Islet precursor cell (in vitro differentiated cells): ENCODE measurements around the gene IFT25.
"Not testable (repeated sequence)": the region's sequence is repeated elsewhere in the genome, so short reads cannot be mapped to it uniquely, and the experiment has no call there.

ENCODE experiments used
- DNase-seq: peaks from one replicate; pipeline ENCODE4 v3.0.0-alpha.2; 2018

IFT25 gene

GRCh38 chr1:53945433-53946251 is at the start of gene IFT25:
Gene IFT25 (minus strand): TSS chr1:53945699. CDS start chr1:53940082, 5,617 bp downstream.
- DNase-seq, result peak; percentile 98

DNA sequence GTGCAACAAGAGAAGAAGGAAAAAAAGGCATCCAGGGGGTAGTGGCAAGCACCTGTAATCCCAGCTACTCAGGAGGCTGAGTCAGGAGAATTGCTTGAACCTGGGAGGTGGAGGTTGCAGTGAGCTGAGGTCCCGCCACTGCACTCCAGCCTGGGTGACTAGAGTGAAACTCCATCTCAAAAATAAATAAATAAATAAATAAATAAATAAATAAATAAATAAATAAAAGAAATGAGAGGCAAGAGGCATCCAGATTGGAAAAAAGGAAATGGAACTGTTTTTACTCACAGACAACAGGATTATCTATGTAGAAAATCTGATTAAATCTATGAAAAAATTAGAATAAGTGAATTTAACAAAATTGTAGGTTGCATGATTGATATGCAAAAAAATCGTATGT is 49.0 kb upstream of the IFT25 start:
- not testable (repeated sequence) for DNase-seq

DNA sequence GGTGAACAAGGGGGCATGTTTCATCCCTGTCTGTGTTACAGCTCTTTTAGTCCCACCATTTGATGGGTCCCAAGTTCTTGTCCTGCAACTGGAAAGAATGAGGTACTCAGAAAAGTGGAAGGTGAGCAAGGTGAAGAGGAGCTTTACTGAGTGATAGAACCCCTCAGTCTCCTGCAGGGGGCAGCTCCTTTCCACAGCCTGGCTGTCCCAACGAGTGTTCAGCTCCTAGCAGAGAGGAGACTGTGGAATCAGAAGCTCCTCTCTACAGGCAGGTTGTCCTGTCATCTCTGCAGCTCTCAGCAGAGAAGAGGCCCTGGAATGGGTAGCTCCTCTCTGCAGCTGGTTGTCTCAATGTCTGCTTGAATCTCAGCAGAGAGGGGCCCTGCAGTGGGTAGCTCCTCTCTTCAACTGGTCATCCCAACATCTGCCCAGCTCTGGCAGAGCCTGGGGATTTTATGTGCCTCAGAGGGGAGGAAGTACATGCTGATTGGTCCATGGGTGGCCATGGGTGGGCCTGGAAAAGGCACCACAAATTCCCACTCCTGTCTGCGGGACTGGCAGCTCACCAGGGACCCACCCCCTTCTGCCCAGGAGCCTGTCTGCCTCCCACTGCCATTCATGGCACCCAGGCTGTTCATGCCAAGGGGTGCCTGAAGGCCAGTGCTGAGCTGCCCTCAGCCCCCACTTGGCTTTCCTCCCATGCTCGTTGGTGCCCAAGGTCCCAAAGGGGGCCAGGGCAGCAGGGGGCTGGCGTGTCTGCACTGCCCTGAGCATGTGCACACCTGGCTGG is 46.8 kb upstream of the IFT25 start:
- peak; percentile 67 for DNase-seq

- no peak for DNase-seq
Measured at GRCh38 chr1:53987880-53988279, 42.4 kb upstream of the IFT25 start.

GRCh38 chr1:53986458-53986857 is 41.0 kb upstream of the IFT25 start:
- DNase-seq, result no peak

GRCh38 chr1:53984726-53985125 is 39.2 kb upstream of the IFT25 start:
- DNase-seq, result no peak

- no peak for DNase-seq
Measured at GRCh38 chr1:53982763-53983104, 37.2 kb upstream of the IFT25 start.

DNA sequence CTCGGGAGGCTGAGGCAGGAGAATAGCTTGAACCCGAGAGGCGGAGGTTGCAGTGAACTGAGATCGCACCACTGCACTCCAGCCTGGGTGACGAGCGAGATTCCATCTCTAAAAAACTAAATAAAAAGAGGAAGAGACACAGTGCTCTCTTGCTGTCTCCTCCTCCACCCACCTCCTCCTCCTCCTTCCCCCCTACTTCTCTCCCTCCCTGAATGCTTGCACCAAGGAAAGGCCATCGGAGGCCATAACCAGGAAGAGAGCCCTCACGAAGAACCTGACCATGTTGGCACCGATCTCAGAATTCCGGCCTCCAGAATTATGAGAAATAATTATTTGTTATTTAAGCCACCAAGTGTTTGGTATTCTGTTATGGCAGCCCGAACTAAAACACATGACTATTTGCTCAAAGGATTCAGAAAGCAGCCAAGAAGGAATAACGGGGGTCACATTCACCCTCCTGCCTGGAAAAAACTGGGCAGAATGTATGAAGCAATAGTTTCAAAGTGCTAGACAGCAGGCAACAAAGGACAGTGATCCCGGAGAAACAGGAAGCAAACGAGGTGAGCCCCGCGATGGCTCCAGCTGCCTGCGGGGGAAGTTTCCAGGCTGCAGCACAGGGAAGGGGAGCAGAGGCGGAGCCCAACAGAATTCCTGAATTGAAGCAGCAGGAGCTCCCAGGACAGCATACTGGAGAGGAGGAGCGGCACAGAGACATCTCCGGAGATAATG is 36.7 kb upstream of the IFT25 start:
- peak; percentile 74 for DNase-seq

DNA sequence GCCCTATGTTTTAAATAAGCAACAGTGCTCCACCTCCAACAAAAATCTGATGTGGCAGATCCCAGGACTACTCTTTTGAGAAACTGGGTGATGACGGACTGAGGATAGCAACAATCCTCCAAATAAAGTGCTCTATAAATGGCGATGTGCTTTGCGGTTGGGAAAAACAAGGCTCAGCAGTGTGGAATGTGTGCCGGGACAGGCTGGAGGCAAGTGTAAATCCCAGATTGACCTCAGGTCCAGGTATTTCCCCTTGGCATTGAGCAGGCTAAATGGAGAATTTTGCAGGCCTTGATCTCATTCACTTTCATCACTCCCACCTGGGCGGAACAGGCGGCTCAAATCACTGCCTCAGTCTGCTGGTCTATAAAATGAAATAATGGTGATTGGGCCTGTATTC is 35.7 kb upstream of the IFT25 start:
- no peak for DNase-seq

DNA sequence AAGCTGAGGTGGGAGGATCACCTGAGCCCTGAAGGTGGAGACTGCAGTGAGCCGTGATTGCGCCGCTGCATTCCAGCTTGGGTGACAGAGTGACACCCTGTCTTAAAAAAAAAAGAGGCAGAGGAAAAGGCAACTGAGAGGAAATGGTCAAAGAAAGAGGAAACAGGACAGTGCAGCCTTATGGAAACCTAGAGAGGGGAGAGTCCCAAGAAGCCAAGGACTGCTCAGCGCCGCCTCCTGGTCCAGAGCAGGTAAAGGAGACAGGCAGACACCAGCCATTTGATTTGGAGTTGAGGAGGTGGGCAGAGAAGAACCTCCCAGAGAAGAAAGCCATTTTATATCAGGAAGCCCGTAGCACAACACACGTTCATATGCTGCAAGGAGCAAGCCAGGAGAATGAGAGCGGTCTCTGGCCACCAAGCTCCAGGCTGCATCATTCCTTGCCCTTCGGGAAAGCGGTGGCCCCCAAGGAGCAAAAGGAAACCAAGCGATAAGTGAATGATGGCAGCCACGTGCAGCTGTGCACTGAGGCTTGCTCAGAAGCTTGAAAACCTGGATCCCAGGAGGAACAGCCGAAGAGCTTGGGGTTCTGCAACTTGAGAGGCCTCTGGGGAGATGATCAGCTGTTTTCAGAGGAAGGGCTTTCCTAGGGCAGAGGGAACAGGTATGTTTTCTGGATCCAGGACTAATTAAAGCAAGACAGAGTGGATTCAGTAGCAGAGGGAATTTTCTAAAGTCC is 34.4 kb upstream of the IFT25 start:
- DNase-seq, result peak; percentile 53

- DNase-seq, result no peak
Measured at GRCh38 chr1:53975861-53976260, 30.4 kb upstream of the IFT25 start.

DNA sequence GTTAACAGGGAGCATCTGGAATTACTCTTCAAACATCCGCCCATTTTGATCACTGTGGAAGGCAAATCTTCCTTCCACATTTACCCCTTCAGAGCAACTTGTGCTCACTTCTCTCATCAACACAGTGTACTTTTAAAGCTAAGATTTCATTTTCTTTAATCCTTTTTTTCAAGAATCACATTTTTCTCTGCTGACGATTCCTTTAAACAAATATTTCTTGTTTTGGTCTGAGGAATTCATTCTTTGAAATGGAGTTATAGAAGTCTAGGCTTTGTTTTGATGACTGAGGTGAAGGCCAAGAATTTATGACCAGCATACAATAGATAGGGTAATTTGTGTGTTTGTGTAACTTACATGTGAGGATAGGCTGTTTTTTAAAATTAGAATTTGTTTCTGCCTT is 26.2 kb upstream of the IFT25 start:
- DNase-seq, result no peak

DNA sequence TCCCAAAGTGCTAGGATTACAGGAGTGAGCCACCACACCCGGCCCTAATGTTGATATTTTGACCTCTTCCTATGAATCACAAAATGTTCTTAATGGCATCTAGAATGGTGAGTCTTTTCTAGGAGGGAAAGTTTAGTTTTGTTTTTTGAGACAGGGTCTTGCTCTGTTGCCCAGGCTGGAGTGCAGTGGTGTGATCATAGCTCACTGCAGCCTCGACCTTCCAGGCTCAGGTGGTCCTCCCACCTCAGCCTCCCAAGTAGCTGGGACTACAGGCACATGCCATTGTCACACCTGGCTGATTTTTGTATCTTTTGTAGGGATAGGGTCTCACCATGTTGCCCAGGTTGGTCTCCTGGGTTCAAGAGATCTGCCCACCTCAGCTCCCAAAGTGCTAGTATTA is 23.8 kb upstream of the IFT25 start:
- DNase-seq, result not testable (repeated sequence)

- no peak for DNase-seq
Measured at GRCh38 chr1:53968125-53968513, 22.6 kb upstream of the IFT25 start.

DNA sequence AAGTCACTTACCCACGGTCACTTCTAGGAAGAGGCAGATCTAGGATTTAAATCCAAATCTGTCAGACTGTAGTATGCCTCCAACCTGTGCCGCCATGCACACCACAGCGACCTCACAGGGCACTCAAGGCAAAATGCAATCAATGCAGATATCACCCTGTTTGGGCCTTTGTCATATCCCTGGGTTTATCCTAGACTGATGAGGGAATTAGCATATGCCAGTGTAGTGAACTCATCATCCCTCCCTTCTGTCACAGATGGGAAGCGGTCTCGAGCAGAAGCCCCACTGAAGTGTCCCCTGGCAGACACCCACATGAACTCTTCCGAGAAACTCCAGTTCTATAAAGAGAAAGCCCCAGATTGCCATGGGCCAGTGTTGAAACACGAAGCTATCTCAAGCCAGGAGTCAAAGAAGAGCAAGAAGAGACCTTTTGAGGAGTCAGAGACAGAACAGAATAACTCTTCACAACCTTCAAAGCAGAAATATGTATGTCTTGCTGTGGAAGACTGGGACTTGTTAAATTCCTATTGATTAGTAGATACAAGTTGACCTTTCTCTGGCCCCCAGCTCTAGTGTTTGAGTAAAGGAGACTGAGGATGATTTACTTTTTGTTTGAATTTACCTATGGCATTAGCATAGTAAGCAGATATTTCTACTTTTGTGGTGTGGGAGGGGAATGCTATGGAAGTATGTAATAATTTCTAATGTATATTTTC is 22.1 kb upstream of the IFT25 start:
- no peak for DNase-seq

DNA sequence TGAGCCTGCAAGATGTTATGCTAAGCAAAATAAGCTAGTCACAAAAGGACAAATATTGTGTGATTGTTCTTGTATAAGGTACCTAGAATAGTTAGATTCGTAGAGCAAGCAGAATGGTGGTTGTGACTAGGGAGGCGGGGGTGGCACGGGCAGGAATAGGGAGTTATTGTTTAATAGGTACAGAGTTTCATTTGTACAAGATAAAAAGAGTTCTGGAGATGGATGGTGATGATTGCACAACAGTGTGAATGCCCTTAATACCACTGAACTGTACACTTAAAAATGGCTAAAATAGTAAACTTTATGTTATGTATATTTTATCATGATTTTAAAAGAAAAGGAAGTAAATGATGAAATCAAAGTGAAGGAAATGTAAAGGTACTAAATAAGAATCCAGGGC is 21.3 kb upstream of the IFT25 start:
- no peak for DNase-seq

DNA sequence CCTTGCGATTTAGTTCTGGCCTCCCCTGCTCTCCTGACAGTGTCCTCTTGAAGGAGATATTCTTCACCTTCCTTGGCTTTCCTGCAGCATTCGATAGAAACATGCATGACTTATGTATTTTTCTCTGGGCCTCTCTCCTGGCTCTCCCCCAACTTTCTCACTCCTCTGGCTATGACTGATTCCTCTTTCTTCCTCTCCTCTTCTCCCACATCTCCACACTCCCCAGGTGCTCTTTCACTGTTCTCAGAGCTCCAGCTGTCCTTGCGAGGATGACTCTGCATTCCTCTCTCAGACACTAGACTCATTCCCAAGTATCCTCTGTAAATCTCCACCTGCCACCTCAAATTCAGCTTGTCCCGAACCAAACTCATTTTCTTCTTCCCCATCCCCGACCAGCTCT is 18.6 kb upstream of the IFT25 start:
- DNase-seq, result no peak

DNA sequence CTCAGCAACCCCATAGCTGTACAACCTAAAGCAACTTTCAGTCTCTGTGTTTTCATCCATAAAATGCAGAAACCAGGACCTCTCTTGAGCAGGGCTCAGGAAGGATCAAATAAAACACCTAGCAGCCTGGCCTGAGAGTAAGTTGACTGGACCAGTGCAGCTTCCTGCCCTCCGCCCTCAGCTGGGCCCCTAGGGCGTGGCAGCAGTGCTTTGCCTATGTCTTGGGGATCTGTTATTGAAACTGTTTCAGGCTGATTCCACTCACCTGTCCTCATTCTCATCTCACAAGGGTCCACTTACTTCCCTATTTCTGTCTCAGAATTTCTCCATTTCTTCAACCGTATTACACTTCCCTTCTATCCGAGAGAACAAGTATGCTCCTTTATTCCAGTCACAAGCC is 18.0 kb upstream of the IFT25 start:
- DNase-seq, result no peak

- DNase-seq, result no peak
Measured at GRCh38 chr1:53962395-53962794, 16.9 kb upstream of the IFT25 start.

- DNase-seq, result no peak
Measured at GRCh38 chr1:53959664-53960250, 14.3 kb upstream of the IFT25 start.

DNA sequence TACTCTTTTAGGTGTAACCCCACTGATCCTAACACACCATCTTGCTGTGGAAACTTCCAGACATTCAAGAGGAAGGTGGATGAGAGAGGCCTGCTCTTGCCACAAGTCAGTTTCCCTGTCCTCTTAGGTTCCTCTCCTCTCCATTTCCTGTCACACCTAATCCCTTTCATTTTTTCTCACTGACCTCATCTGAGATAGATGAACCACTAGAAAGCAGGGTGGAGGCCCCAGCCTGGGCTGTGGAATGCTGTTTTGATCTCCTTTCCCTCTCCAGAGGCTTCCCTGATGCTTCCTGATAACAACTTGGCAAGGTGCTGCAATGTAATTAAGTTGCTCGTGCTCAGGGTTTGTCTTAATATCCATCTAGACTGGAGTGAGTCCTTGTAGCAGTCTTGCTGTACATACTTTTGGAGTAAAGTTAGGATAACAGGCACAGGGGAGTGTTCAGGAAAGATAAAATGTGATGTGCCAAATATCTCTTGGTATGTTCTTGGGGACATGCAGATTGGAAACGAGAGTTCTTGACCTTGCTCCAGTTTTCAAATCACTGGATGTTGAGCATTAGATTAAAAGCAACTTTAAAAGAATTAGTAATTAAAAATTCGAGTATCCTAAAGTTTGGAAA is 11.8 kb upstream of the IFT25 start:
- peak; percentile 91 for DNase-seq
